HG03460 (cell line): ENCODE measurements around the gene GSN.
"Not testable (repeated sequence)": the region's sequence is repeated elsewhere in the genome, so short reads cannot be mapped to it uniquely, and the experiment has no call there.

Source experiments
- ATAC-seq: cut with Tn5 transposase; IDR thresholded peaks from one replicate; pipeline ENCODE4 v1.9.1; 2021; ENCODE audit not compliant: unreplicated experiment

Gene GSN

GRCh38 chr9:121286973-121287741 is 19.2 kb downstream of the GSN start:
- no peak for ATAC-seq

- ATAC-seq: no peak
Measured at GRCh38 chr9:121288673-121289025, 20.7 kb downstream of the GSN start.

DNA sequence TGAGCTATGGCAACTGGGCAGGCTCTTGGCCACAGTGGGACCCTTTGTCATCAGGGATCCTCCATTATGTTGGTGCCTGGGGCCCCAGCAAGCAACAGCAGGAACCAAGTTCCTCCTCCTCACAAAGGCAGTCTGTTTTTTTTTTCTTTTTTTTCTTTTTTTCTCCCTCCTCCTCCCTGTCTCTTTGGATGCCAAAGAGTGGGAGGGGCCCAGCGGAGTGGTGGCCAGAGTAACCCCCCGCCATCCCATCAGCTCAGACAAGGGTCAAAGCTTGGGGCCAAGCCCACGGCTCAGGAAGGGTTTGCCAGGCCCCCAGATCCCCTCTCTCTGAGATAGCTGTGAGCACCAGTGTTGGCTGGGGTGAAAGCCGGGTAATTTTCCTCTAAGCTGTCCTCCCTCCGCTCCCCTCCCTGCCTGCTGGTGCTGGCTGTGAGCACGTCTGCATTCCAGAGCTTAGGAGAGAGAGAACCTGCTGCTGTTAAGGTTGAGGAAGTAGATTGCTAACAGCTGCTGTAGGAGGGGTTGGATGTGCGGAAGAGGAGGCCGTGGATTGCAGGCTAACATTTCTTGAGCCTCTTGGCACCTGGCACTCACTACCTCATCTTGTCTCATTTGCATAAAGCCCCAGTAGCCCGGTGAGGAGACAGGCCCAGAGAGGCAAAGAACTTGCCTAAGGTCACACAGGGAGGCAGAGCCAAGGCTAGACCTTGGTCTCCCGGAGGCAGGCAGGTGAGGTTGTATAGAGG is 21.2 kb downstream of the GSN start:
- no peak for ATAC-seq

DNA sequence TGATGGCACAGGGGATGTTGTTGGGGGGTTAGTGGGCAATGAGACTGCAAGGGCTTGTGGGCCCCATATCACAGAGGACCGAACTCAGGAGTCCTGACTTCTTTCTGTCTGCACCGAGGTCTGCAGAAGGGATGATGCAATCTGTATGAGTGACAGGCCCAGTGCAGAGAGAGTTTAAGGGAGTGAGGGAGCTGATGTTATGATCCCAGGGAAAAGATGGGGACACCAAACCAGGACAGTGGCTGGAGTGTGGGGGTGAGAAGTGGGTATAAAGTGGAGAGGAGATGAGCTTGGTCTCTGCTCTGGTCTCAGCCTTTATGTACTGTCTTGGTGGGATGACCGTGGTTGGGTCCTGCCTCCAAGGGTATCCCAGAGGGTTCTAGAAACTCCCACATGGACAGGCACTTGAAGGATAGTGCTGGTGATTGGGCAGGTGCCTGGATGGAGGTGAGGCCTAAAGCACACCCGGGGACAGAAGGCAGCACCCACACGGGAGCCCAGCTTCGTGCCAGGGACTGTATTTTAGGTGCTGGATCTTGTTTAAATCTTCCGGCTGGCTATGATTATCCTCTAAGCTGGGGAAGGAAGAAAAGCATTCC is 21.9 kb downstream of the GSN start:
- ATAC-seq: no peak

GRCh38 chr9:121291536-121291935 is 23.6 kb downstream of the GSN start:
- ATAC-seq: not testable (repeated sequence)

GRCh38 chr9:121292051-121292450 is 24.1 kb downstream of the GSN start:
- ATAC-seq: no peak

DNA sequence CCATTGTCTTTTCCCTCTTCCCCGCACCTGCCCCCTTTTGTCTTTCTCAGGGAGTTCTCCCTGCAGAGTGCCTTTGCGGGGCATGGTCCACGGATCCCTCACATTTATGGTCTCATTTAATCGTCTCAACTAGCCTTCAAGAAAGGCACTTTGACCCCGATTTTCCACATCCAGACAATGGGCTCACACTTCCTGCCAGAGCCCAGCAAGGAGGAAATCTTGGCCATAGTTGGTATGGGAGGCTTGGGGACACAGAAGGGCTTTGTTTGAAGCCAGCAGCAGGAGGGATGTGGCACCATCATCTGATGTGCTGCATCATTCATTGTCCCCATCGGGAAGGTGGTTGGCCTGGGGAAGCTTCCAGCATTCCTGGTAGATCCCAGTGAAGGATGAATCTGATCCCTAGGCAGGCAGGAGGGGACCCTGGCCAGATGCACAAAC is 24.9 kb downstream of the GSN start:
- no peak for ATAC-seq

DNA sequence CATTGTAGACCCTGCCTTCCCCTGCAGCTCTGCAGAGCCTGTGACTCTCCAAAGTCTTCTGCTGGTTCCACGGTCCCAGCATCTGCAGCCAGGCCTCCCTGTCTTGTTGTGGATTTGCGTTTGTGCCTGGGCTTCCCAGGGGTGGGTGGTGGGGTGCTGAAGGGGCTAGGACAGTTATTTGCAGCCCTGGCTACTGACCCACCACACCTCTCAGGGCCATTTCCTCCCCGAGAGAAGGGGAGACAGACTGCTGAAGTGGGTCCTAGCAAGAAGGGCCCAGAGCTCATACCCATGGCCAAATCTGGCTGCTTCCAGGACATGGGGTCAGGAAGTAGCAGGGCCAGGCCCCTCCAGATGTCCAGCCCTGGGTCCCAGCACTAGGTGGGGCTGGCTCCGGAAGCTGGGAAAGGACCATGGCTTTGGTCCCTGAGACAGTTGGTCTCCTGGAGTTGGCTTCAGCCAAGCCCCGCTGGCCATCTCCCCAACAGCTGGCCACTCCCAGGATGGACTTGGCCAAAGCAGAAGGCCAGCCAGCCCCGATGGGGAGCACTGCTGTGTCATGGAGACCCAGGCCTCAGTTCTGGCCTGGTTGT is 26.3 kb downstream of the GSN start:
- no peak for ATAC-seq

- no peak for ATAC-seq
Measured at GRCh38 chr9:121294866-121295661, 27.1 kb downstream of the GSN start.

- ATAC-seq: no peak
Measured at GRCh38 chr9:121295662-121296191, 27.8 kb downstream of the GSN start.

GRCh38 chr9:121296213-121297127 is 28.5 kb downstream of the GSN start:
- no peak for ATAC-seq

DNA sequence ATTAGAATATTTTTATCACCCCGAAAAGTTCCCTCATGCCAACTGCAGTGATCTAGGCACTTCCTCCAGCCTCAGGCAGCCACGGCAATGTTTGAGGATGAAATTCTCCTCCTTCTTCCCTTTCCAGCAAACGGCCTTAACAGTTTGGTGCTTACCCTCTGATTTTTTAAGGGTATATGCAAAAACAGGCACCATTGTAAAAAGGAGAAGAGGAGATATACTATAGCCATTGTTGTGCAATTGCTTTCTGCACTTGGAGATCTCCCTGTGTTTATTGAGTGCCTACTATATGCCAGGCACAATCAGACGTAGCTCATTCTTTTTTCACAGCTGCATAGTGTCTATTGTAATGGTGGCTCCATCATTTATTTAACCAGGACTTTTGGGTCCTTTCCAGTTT is 29.4 kb downstream of the GSN start:
- no peak for ATAC-seq

GRCh38 chr9:121298016-121298538 is 30.1 kb downstream of the GSN start:
- no peak for ATAC-seq

- no peak for ATAC-seq
Measured at GRCh38 chr9:121298689-121299466, 30.9 kb downstream of the GSN start.

- no peak for ATAC-seq
Measured at GRCh38 chr9:121299467-121300282, 31.7 kb downstream of the GSN start.

DNA sequence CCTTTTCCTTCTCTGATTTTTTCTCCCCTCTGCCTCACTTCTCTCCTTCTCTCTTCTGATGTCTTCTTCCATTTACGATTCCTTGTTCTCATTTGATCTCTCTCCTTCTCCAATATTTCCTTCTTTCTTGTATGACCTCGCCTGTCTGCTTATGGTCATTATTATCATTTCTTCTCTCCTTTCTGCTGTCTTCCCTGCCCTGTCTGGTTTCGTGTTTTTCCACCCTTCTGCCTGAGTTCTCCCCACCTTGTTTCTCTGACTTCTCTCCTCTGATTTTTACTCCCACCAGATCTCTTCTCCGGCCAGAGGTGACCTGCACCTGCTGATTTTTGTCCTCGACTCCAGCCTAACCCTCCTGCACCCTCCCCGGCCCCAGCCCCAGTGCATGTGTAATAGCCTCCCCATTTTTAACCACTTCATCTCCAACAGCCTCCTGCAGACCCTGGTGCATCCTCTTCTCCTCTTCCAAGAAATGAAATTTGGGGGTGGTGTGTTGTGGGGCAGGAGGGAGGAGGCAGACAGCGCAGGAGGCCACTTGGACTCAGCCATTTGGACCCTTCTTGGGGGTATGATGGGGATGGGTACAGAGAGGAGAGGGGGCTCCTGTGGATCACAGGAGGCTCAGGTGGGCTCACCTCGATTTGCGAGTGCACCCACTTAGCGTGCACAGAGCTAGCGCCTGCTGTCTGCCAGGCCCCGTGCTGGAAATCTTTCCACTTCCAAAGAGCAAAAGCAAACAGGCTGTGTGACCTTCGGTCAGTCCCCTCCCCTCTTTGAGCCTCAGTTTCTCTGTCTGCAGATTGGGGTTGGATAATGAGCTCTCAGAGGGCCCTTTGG is 32.5 kb downstream of the GSN start:
- ATAC-seq: no peak

- ATAC-seq: no peak
Measured at GRCh38 chr9:121301881-121302286, 33.9 kb downstream of the GSN start.
